Mesangial cell (primary cell): Measurements from ENCODE around the gene TNNI2. TPM values are rescaled to one million over a fixed set of nuclear protein-coding genes. Genes with fewer than 3 reads are reported as not detected.

ENCODE experiments used
- total RNA-seq: library from RNA; depleted of rRNA; stranded (reverse); fragments of >200 nt; gene quantifications from 2 replicates; pipeline ENCODE4 v1.2.3, GENCODE V29; 2015

Gene TNNI2
- total RNA-seq, result not detected in 2 replicates

GRCh38 chr11:1838426-1839144 lies at the start of gene TNNI2:
TNNI2 (plus strand) TSS chr11:1838981; CDS start chr11:1839697, 716 bp downstream.

GRCh38 chr11:1834779-1835670 lies 3.8 kb upstream of the TNNI2 start, which contains the start of gene SYT8:
SYT8 (plus strand) TSS chr11:1834990; CDS start chr11:1835106, 116 bp downstream.

GRCh38 chr11:1852877-1853276 lies 14.1 kb downstream of the TNNI2 start, which contains the start of gene LSP1:
LSP1 (plus strand) TSS chr11:1853084; CDS start chr11:1853145, 61 bp downstream.

Other genes with a start within 250 kb of the TNNI2 start
- gene KRTAP5-2, start 240.7 kb upstream of the TNNI2 start, total RNA-seq, result not detected in 2 replicates
- not detected in 2 replicates for gene KRTAP5-3, start 230.5 kb upstream of the TNNI2 start, total RNA-seq
- not detected in 2 replicates for gene KRTAP5-4, start 216.8 kb upstream of the TNNI2 start, total RNA-seq
- gene KRTAP5-5, start 209.2 kb upstream of the TNNI2 start, total RNA-seq, result not detected in 2 replicates
- not detected in 2 replicates for gene KRTAP5-6, start 141.8 kb upstream of the TNNI2 start, total RNA-seq
- 2.9 TPM in 1 of 2 replicates, not detected in the other for gene IFITM10, start 88.4 kb upstream of the TNNI2 start, total RNA-seq
- 202 and 1,024 TPM in 2 replicates for gene CTSD, start 75.1 kb upstream of the TNNI2 start, total RNA-seq
- gene SYT8, start 4.0 kb upstream of the TNNI2 start, total RNA-seq, result 2.0 TPM in 1 of 2 replicates, not detected in the other
- gene LSP1, start 14.1 kb downstream of the TNNI2 start, total RNA-seq, result 0.33 and 5.6 TPM in 2 replicates
- not detected in 2 replicates for gene PRR33, start 52.9 kb downstream of the TNNI2 start, total RNA-seq
- gene TNNT3, start 80.7 kb downstream of the TNNI2 start, total RNA-seq, result not detected in 2 replicates
- 210 and 261 TPM in 2 replicates for gene MRPL23, start 108.4 kb downstream of the TNNI2 start, total RNA-seq
- gene H19, start 158.9 kb downstream of the TNNI2 start, total RNA-seq, result 16.5 and 607 TPM in 2 replicates